Endodermal cell (in vitro differentiated cells): Measurements from ENCODE around the gene SERPINB11. TPM values are rescaled to one million over a fixed set of nuclear protein-coding genes. Genes with fewer than 3 reads are reported as not detected.

Experiments
- DNase-seq: peaks from one replicate; pipeline ENCODE4 v3.0.0-alpha.2; 2017
- H3K27ac ChIP-seq: 2 replicates; pipeline ENCODE4 v1.5.1; 2013; ENCODE audit warnings: mild to moderate bottlenecking, low read depth, low read length, moderate library complexity
- H3K27me3 ChIP-seq: 2 replicates; pipeline ENCODE4 v1.6.1; 2013; ENCODE audit warnings: mild to moderate bottlenecking, low read length, moderate library complexity; ENCODE audit not compliant: insufficient read depth, control insufficient read depth, poor library complexity, severe bottlenecking
- H3K36me3 ChIP-seq: 2 replicates; pipeline ENCODE4 v1.7.0; 2013; ENCODE audit warnings: mild to moderate bottlenecking, low read length, moderate library complexity; ENCODE audit not compliant: control insufficient read depth, insufficient read depth
- H3K4me1 ChIP-seq: one replicate; pipeline ENCODE4 v1.7.0; 2013; ENCODE audit warnings: low read length; ENCODE audit not compliant: control insufficient read depth, insufficient read depth
- H3K4me3 ChIP-seq: 2 replicates; pipeline ENCODE4 v1.5.1; 2013; ENCODE audit warnings: mild to moderate bottlenecking, low read length, moderate library complexity
- H3K9ac ChIP-seq: 2 replicates; pipeline ENCODE4 v1.6.1; 2013; ENCODE audit warnings: mild to moderate bottlenecking, low read length, moderate library complexity; ENCODE audit not compliant: poor library complexity, severe bottlenecking; ENCODE audit errors: extremely low read depth
- H3K9me3 ChIP-seq: 2 replicates; pipeline ENCODE4 v1.6.1; 2013; ENCODE audit warnings: mild to moderate bottlenecking, low read length, moderate library complexity; ENCODE audit not compliant: control insufficient read depth
- H3K27ac Mint-ChIP-seq: 2 replicates; pipeline ENCODE4 v1.8.0; 2020; ENCODE audit warnings: mixed read lengths
- H3K27me3 Mint-ChIP-seq: 2 replicates; pipeline ENCODE4 v1.8.0; 2021; ENCODE audit warnings: mild to moderate bottlenecking, mixed read lengths; ENCODE audit not compliant: insufficient read depth
- H3K36me3 Mint-ChIP-seq: 2 replicates; pipeline ENCODE4 v1.8.0; 2020; ENCODE audit warnings: low read depth, mixed read lengths
- H3K4me1 Mint-ChIP-seq: 2 replicates; pipeline ENCODE4 v1.8.0; 2020; ENCODE audit warnings: mixed read lengths
- H3K4me3 Mint-ChIP-seq: 2 replicates; pipeline ENCODE4 v1.8.0; 2020; ENCODE audit warnings: mild to moderate bottlenecking, moderate library complexity, mixed read lengths
- H3K9me3 Mint-ChIP-seq: 2 replicates; pipeline ENCODE4 v1.8.0; 2020; ENCODE audit warnings: mild to moderate bottlenecking, mixed read lengths
- CTCF ChIP-seq: fragments of 200-600 bp; sonication (generic); conservative IDR thresholded peaks from 2 replicates; pipeline ENCODE4 v1.5.0; 2021; ENCODE audit warnings: antibody characterized with exemption, mild to moderate bottlenecking
- WGBS, 2 experiments: methylation state at CpG; one replicate each; pipeline versions ENCODE4 v1.1.5 to v1.1.7; 2013; ENCODE audit warnings: missing lambda C conversion rate in 2 of 2, mixed read lengths in 1 of 2; ENCODE audit not compliant: insufficient coverage in 1 of 2, insufficient read length in 1 of 2; 5-methylcytosine and 5-hydroxymethylcytosine counted together
- total RNA-seq, 2 donors: library from RNA; stranded (reverse); fragmentation: NEBNext Ultra II Directional in 1 of 2; extraction: Animal tissue kit (Norgen Biotek cat#: 25700) in 1 of 2; gene quantifications; 2 replicates in 1 of 2; 3 replicates in 1 of 2; pipeline ENCODE4 v1.2.1, GENCODE V29; 2021

SERPINB11 gene
- total RNA-seq, 2 donors from 2014 or later: not detected

DNA sequence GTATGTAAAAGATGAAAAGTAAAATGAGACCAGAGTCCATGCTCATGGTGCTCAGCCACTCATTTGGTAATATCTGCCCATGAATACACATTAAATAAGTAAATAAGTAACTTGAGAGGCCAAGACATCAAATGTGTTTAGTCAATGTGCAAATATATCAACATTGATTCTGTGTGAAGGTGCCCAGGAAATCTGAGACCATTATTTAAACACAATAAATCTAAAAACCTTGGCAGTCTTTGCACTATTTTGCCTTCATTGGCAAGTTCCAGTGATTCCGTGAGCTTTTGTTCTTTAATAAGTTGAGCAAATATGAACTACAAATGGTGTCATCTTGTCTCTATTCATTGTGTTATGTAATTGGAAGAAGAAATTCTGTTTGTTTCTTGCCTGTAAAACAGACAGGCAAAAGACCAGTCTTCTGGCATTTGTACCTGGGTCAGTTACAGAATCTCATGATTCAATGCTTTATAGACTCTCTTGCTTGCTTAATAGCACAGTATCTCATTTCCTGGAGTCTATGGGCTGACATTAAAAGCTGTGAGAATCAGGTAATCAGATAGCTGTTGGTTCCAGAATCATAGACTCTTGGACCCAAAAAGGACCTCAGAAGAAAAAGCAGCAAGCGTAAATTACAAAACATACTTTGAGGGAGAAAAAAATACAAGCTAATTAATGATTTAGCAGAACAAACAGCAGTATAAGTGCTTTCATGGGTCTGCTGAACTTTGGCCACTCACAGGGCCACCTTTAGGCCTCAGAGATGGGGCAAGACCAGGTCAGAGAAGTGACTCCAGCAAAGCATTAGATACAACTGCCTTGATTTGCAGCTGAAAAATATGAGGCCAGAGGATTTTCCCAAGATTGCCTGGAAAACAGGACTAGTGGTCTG lies 21.1 kb upstream of the SERPINB11 start:
- H3K4me3 ChIP-seq: peak overlapping the region; percentile 47
- no peaks in the 10 kb centered on the region for H3K36me3 ChIP-seq
- H3K27me3 ChIP-seq: no peaks in the 10 kb centered on the region
- no peaks in the 10 kb centered on the region for H3K27me3 Mint-ChIP-seq
- DNase-seq: no peak
- WGBS, 2 experiments: 94 to 100% methylated on average over 1 to 2 of the region's 2 CpGs
- H3K27ac ChIP-seq: no peak overlapping the region
- H3K36me3 Mint-ChIP-seq: no peaks in the 10 kb centered on the region
- TF ChIP-seq CTCF: no peak
- H3K9me3 ChIP-seq: peaks cover 4% of the 10 kb centered on the region
- no peak overlapping the region for H3K9ac ChIP-seq
- H3K4me1 ChIP-seq: peaks cover 20% of the 10 kb centered on the region
- peaks cover 34% of the 10 kb centered on the region for H3K4me1 Mint-ChIP-seq
- H3K27ac Mint-ChIP-seq: no peak overlapping the region
- H3K4me3 Mint-ChIP-seq: no peak overlapping the region
- peaks cover 5% of the 10 kb centered on the region for H3K9me3 Mint-ChIP-seq

GRCh38 chr18:63683152-63683551 lies 19.6 kb upstream of the SERPINB11 start:
- Mint-ChIP-seq H3K27ac (peak overlapping the region; percentile 92), H3K4me1 (peaks cover 30% of the 10 kb centered on the region), H3K4me3 (no peak overlapping the region), H3K36me3 (no peaks in the 10 kb centered on the region), H3K27me3 (no peaks in the 10 kb centered on the region), H3K9me3 (peaks cover 9% of the 10 kb centered on the region)
- DNase-seq: peak; percentile 81
- Histone ChIP-seq H3K9me3 (peaks cover 14% of the 10 kb centered on the region), H3K4me1 (peaks cover 24% of the 10 kb centered on the region), H3K27me3 (no peaks in the 10 kb centered on the region), H3K36me3 (no peaks in the 10 kb centered on the region), H3K27ac (peak overlapping the region; percentile 4), H3K4me3 (peak overlapping the region; percentile 34), H3K9ac (peak overlapping the region; percentile 53)
- 30 to 89% methylated on average over 1 to 2 of the region's 2 CpGs for WGBS, 2 experiments
- TF ChIP-seq CTCF: no peak

DNA sequence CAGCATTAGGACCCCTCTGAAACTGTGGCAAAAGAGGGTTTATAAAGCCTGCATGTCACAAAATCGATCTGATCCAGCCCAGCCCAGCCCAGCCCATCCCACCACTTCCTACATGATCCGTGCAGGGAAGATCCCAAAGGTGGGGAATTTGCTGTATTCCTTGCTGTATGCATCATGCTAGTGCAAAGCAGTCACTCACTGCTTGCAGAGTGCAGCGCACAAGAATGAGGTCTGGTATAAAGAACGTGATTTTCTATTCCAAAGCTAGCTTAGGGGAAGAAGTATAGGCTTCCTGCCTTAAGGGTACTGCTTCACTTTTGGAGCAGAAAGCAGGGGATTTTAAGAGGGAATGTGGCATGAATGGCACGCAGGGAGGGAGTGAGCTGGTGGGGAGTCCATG lies 18.9 kb upstream of the SERPINB11 start:
- Histone ChIP-seq H3K9me3 (peaks cover 14% of the 10 kb centered on the region), H3K27ac (no peak overlapping the region), H3K36me3 (no peaks in the 10 kb centered on the region), H3K27me3 (no peaks in the 10 kb centered on the region), H3K4me3 (no peak overlapping the region), H3K4me1 (peaks cover 28% of the 10 kb centered on the region), H3K9ac (no peak overlapping the region)
- Mint-ChIP-seq H3K36me3 (no peaks in the 10 kb centered on the region), H3K27me3 (no peaks in the 10 kb centered on the region), H3K4me3 (no peak overlapping the region), H3K9me3 (peaks cover 9% of the 10 kb centered on the region), H3K4me1 (peaks cover 34% of the 10 kb centered on the region), H3K27ac (peak overlapping the region; percentile 38)
- DNase-seq: peak; percentile 62
- no peak for TF ChIP-seq CTCF
- WGBS, 2 experiments: 72 to 75% methylated on average over 4 to 5 of the region's 5 CpGs
